HCT116 (cell line): ENCODE results near the gene GLI3. TPM values are rescaled to one million over a fixed set of nuclear protein-coding genes. Genes with fewer than 3 reads are reported as not detected.

Experiments
- ATAC-seq: fragments of 200-7000 bp; cut with Tn5 transposase; 2 replicates; pipeline ENCODE4 v1.9.1; 2020; ENCODE audit warnings: mild to moderate bottlenecking, moderate library complexity
- BruUV-seq: library from RNA; stranded (reverse); fragments of 400-500 nt; replicated peaks from 2 replicates; lab custom pipeline; 2021; lab: Mats Ljungman, UMichigan
- CTCF ChIA-PET: fragments of 300-600 bp; sonication (Branson Sonifier 250); formaldehyde crosslinking; loops from one replicate; lab custom pipeline; 2021; ENCODE audit warnings: antibody characterized with exemption; lab: Charles Lee
- POLR2A ChIA-PET: fragments of 300-600, 350-600 bp; sonication (Branson Sonifier 250); formaldehyde crosslinking; loops from one replicate; lab custom pipeline; 2021; ENCODE audit warnings: antibody characterized with exemption; lab: Charles Lee
- RAD21 ChIA-PET, 2 experiments: fragments of 300-600 bp; sonication (Branson Sonifier 250); formaldehyde crosslinking; loops; one replicate each; lab custom pipeline; 2023; ENCODE audit warnings: low total read pairs in 2 of 2; ENCODE audit not compliant: uncharacterized antibody in 2 of 2, unreplicated experiment in 2 of 2, low non-redundant PET in 1 of 2; lab: Charles Lee
- DNase-seq: peaks from one replicate; pipeline ENCODE4 v3.0.0-alpha.2; 2010; ENCODE audit warnings: low read depth, low spot score
- H2AFZ ChIP-seq: fragments of 200-600 bp; shearing (Covaris generic), sonication (generic); 2 replicates; pipeline ENCODE4 v1.6.1; 2017; ENCODE audit warnings: low read depth, mixed run types, mixed read lengths, antibody characterized with exemption, low read length; ENCODE audit not compliant: poor library complexity, severe bottlenecking
- H3K27ac ChIP-seq: 2 replicates; pipeline ENCODE4 v1.5.1; 2012; ENCODE audit warnings: low read depth, low read length
- H3K27me3 ChIP-seq: fragments of 200-600 bp; sonication (generic); 2 replicates; pipeline ENCODE4 v1.6.1; 2016; ENCODE audit warnings: mixed run types, low read length, mixed read lengths; ENCODE audit not compliant: insufficient read depth
- H3K36me3 ChIP-seq, 2 experiments: fragments of 200-500 bp in 1 of 2; fragments of 200-600 bp in 1 of 2; sonication (Bioruptor generic) in 1 of 2; sonication (generic) in 1 of 2; 2 replicates each; pipeline versions ENCODE4 v1.5.1 to v1.6.1; 2014 to 2016; ENCODE audit warnings: low read length in 2 of 2, inconsistent platforms in 1 of 2, mixed read lengths in 1 of 2, mixed run types in 1 of 2; ENCODE audit not compliant: insufficient read depth in 2 of 2, control insufficient read depth in 1 of 2
- H3K4me1 ChIP-seq, 2 experiments: fragments of 200-600 bp in 1 of 2; sonication (generic) in 1 of 2; 2 replicates each; pipeline versions ENCODE4 v1.5.1 to v1.6.1; 2012 to 2017; ENCODE audit warnings: low read length in 2 of 2, inconsistent platforms in 1 of 2, mild to moderate bottlenecking in 1 of 2, mixed read lengths in 1 of 2, mixed run types in 1 of 2, moderate library complexity in 1 of 2; ENCODE audit not compliant: insufficient read depth in 2 of 2, control insufficient read depth in 1 of 2
- H3K4me2 ChIP-seq: fragments of 200-600 bp; sonication (generic); 2 replicates; pipeline ENCODE4 v1.6.1; 2017; ENCODE audit warnings: mixed run types, low read length, mixed read lengths
- H3K4me3 ChIP-seq, 2 experiments: fragments of 200-600 bp in 1 of 2; sonication (generic) in 1 of 2; replicated peaks in 1 of 2; 2 replicates each; pipeline ENCODE4 v1.5.1; 2011 to 2016; ENCODE audit warnings: low read length in 2 of 2, control low read depth in 1 of 2, low read depth in 1 of 2, mild to moderate bottlenecking in 1 of 2, mixed read lengths in 1 of 2, mixed run types in 1 of 2
- H3K79me2 ChIP-seq: fragments of 200-600 bp; sonication (generic); 2 replicates; pipeline ENCODE4 v1.6.1; 2017; ENCODE audit warnings: mild to moderate bottlenecking, mixed run types, low read length, moderate library complexity, mixed read lengths; ENCODE audit not compliant: insufficient read depth
- H3K9ac ChIP-seq: fragments of 200-600 bp; sonication (generic); 2 replicates; pipeline ENCODE4 v1.6.1; 2016; ENCODE audit warnings: low read length, mixed read lengths
- H3K9me2 ChIP-seq: fragments of 200-600 bp; sonication (generic), shearing (Covaris generic); 2 replicates; pipeline ENCODE4 v1.6.1; 2017; ENCODE audit warnings: mixed run types, mild to moderate bottlenecking, moderate library complexity; ENCODE audit not compliant: insufficient read depth
- H3K9me3 ChIP-seq, 2 experiments: fragments of 200-500 bp in 1 of 2; fragments of 200-600 bp in 1 of 2; sonication (Bioruptor generic) in 1 of 2; sonication (generic) in 1 of 2; 2 replicates each; pipeline ENCODE4 v1.6.1; 2014 to 2017; ENCODE audit warnings: low read length in 2 of 2, mixed read lengths in 2 of 2, inconsistent platforms in 1 of 2, low read depth in 1 of 2, mild to moderate bottlenecking in 1 of 2, mixed run types in 1 of 2, moderate library complexity in 1 of 2; ENCODE audit not compliant: control insufficient read depth in 1 of 2, insufficient read depth in 1 of 2
- H4K20me1 ChIP-seq: fragments of 200-600 bp; sonication (generic), shearing (Covaris generic); 2 replicates; pipeline ENCODE4 v1.6.1; 2017; ENCODE audit warnings: mixed run types, mild to moderate bottlenecking, moderate library complexity; ENCODE audit not compliant: insufficient read depth
- ATF3 ChIP-seq: IDR thresholded peaks from 2 replicates; pipeline ENCODE4 v1.6.1; 2012
- CTCF ChIP-seq, 3 experiments: fragments of 200-600 bp in 1 of 3; sonication (generic) in 1 of 3; IDR thresholded peaks in 2 of 3; conservative IDR thresholded peaks in 1 of 3; 2 replicates each; pipeline ENCODE4 v1.5.1; 2012 to 2017; ENCODE audit warnings: low read depth in 2 of 3, low read length in 2 of 3, antibody characterized with exemption in 1 of 3, borderline replicate concordance in 1 of 3, control low read depth in 1 of 3, mild to moderate bottlenecking in 1 of 3, mixed read lengths in 1 of 3, mixed run types in 1 of 3, moderate library complexity in 1 of 3; ENCODE audit not compliant: insufficient read depth in 1 of 3
- ELF1 ChIP-seq: IDR thresholded peaks from 2 replicates; pipeline ENCODE4 v1.6.1; 2012; ENCODE audit warnings: low read depth, borderline replicate concordance
- EZH2 ChIP-seq: fragments of 200-600 bp; sonication (generic); IDR thresholded peaks from 2 replicates; pipeline ENCODE4 v1.6.1; 2017; ENCODE audit warnings: antibody characterized with exemption, mixed run types
- EZH2phosphoT487 ChIP-seq: fragments of 200-600 bp; IDR thresholded peaks from 2 replicates; pipeline ENCODE4 v1.6.1; 2018; ENCODE audit warnings: antibody characterized with exemption, borderline replicate concordance
- FOSL1 ChIP-seq: IDR thresholded peaks from 2 replicates; pipeline ENCODE4 v1.6.1; 2012; ENCODE audit warnings: low read depth
- JUND ChIP-seq: IDR thresholded peaks from 2 replicates; pipeline ENCODE4 v1.6.1; 2012
- POLR2A ChIP-seq: IDR thresholded peaks from 2 replicates; pipeline ENCODE4 v1.7.0; 2011; ENCODE audit warnings: borderline replicate concordance; ENCODE audit not compliant: insufficient read depth, insufficient read length; ENCODE audit errors: extremely low read depth
- RAD21 ChIP-seq: IDR thresholded peaks from 2 replicates; pipeline ENCODE4 v1.6.1; 2012; ENCODE audit warnings: low read depth, mild to moderate bottlenecking
- REST ChIP-seq: IDR thresholded peaks from 2 replicates; pipeline ENCODE4 v1.6.1; 2012; ENCODE audit warnings: low read depth
- SIN3A ChIP-seq: IDR thresholded peaks from 2 replicates; pipeline ENCODE4 v1.6.1; 2012; ENCODE audit warnings: low read depth
- SRF ChIP-seq: IDR thresholded peaks from 2 replicates; pipeline ENCODE4 v1.6.1; 2012; ENCODE audit warnings: low read depth
- TCF7L2 ChIP-seq: IDR thresholded peaks from 2 replicates; pipeline ENCODE4 v1.7.0; 2011; ENCODE audit warnings: borderline replicate concordance, inconsistent platforms; ENCODE audit not compliant: insufficient read depth, insufficient read length; ENCODE audit errors: extremely low read depth
- ZFX ChIP-seq: fragments of 450-650 bp; IDR thresholded peaks from 2 replicates; pipeline ENCODE4 v1.6.1; 2017
- ZNF274 ChIP-seq: fragments of 200-500 bp; sonication (Bioruptor generic); IDR thresholded peaks from 2 replicates; pipeline ENCODE4 v1.6.1; 2014; ENCODE audit warnings: mild to moderate bottlenecking, low read depth, low read length, inconsistent platforms
- intact Hi-C: fragments of 100-400 bp; cut with micrococcal nuclease; formaldehyde crosslinking; loops from 2 replicates; pipeline ENCODE4 v1.10.0; 2022
- total RNA-seq: library from RNA; stranded (reverse); gene quantifications from one replicate; pipeline ENCODE4 v1.2.1, GENCODE V29; 2021; ENCODE audit not compliant: unreplicated experiment

The GLI3 gene
- total RNA-seq, 1 experiment from 2014 or later, result 0.07 TPM

GRCh38 chr7:41956705-41957104 is 280.3 kb downstream of the GLI3 start:
- no peaks in the 10 kb centered on the region for H3K9me3 ChIP-seq
- no peak for TF ChIP-seq ELF1
- H3K36me3 ChIP-seq, result no peaks in the 10 kb centered on the region
- intact Hi-C loops, result no loop called here
- RAD21 ChIA-PET, result no interaction called here
- ATAC-seq (no peak), DNase-seq (no peak)
- H3K9me2 ChIP-seq, result no peaks in the 10 kb centered on the region
- H2AFZ ChIP-seq, result no peak overlapping the region
- no peak overlapping the region for H3K27ac ChIP-seq
- POLR2A ChIA-PET, result no interaction called here
- H4K20me1 ChIP-seq, result no peaks in the 10 kb centered on the region
- H3K27me3 ChIP-seq, result peaks cover 24% of the 10 kb centered on the region; the same call in 1 of the 2 replicates
- no TSS peak for BruUV-seq
- no peaks in the 10 kb centered on the region for H3K4me1 ChIP-seq
- H3K9ac ChIP-seq, result no peak overlapping the region
- H3K79me2 ChIP-seq, result no peaks in the 10 kb centered on the region
- H3K4me2 ChIP-seq, result no peak overlapping the region
- CTCF ChIA-PET, result interaction anchor here (2.9 kb wide), 1 partner anchor 16 kb away, joined by 13 read pairs; no protein-coding TSS in a partner anchor
- H3K4me3 ChIP-seq, result no peak overlapping the region

GRCh38 chr7:41955893-41956675 is 280.9 kb downstream of the GLI3 start:
- BruUV-seq, result no TSS peak
- DNase-seq, result no peak
- no peak for TF ChIP-seq EZH2phosphoT487
- no peak for TF ChIP-seq EZH2
- TF ChIP-seq JUND, result no peak
- no peak for TF ChIP-seq SRF
- no peak for TF ChIP-seq FOSL1
- TF ChIP-seq ELF1, result no peak
- TF ChIP-seq TCF7L2, result no peak
- no peak for TF ChIP-seq REST
- TF ChIP-seq POLR2A, result no peak
- no peak for TF ChIP-seq RAD21
- TF ChIP-seq SIN3A, result no peak
- TF ChIP-seq ZNF274, result no peak
- no peak for TF ChIP-seq ZFX
- TF ChIP-seq CTCF (IDR thresholded peaks at IDR 0.05 in 2 of 3, conservative IDR thresholded peaks at IDR 0.05 in 1 of 3; ENCODE audit: borderline replicate concordance in 1 of 3, insufficient read depth in 1 of 3, low read depth in 2 of 3, low read length in 2 of 3), result no peak
- no peak for TF ChIP-seq ATF3

More at GRCh38 chr7:41955893-41956675, 280.9 kb downstream of the GLI3 start:
- ChIA-PET POLR2A (no interaction called here), CTCF (interaction anchor here (2.9 kb wide), 1 partner anchor 15 kb away, joined by 13 read pairs; no protein-coding TSS in a partner anchor), RAD21 (no interaction called here)
- no peak for ATAC-seq
- intact Hi-C loops, result no loop called here
- Histone ChIP-seq H3K4me2 (no peak overlapping the region), H3K36me3 (no peaks in the 10 kb centered on the region), H3K9me3 (no peaks in the 10 kb centered on the region), H3K27ac (no peak overlapping the region), H3K79me2 (no peaks in the 10 kb centered on the region), H2AFZ (no peak overlapping the region), H3K4me3 (no peak overlapping the region), H3K9ac (no peak overlapping the region), H3K9me2 (no peaks in the 10 kb centered on the region), H4K20me1 (no peaks in the 10 kb centered on the region), H3K27me3 (peaks cover 25% of the 10 kb centered on the region; the same call in 1 of the 2 replicates), H3K4me1 (no peaks in the 10 kb centered on the region)
